Keratinocyte (primary cell): ENCODE data around the gene SIGMAR1. TPM values are rescaled to one million over a fixed set of nuclear protein-coding genes. Genes with fewer than 3 reads are reported as not detected.

Experiments used
- DNase-seq: peaks from one replicate; pipeline ENCODE4 v3.0.0-alpha.2; 2011; ENCODE audit warnings: low read depth, missing footprints, low spot score
- FAIRE-seq: peaks from 2 replicates; lab custom pipeline; 2011; peaks lifted over from hg19 to GRCh38; lab: Jason Lieb, UNC
- H2AFZ ChIP-seq: 2 replicates; pipeline ENCODE4 v1.6.0; 2012; ENCODE audit warnings: low read length, control low read depth, inconsistent platforms; ENCODE audit not compliant: control insufficient read depth
- H3K27ac ChIP-seq: 2 replicates; pipeline ENCODE4 v1.5.1; 2011; ENCODE audit warnings: low read length; ENCODE audit not compliant: control insufficient read depth, insufficient read depth
- H3K27me3 ChIP-seq: 3 replicates; pipeline ENCODE4 v1.6.0; 2011; ENCODE audit warnings: low read length; ENCODE audit not compliant: control insufficient read depth, insufficient read depth; ENCODE audit errors: extremely low read depth
- H3K36me3 ChIP-seq, 2 experiments: 2 replicates in 1 of 2; 3 replicates in 1 of 2; pipeline ENCODE4 v1.5.1; 2011; ENCODE audit warnings: low read length in 2 of 2, mild to moderate bottlenecking in 1 of 2; ENCODE audit not compliant: control insufficient read depth in 2 of 2, insufficient read depth in 2 of 2; ENCODE audit errors: extremely low read depth in 1 of 2
- H3K4me1 ChIP-seq: 3 replicates; pipeline ENCODE4 v1.5.1; 2011; ENCODE audit warnings: low read length; ENCODE audit not compliant: control insufficient read depth, insufficient read depth; ENCODE audit errors: extremely low read depth
- H3K4me2 ChIP-seq: 3 replicates; pipeline ENCODE4 v1.6.0; 2011; ENCODE audit warnings: low read depth, low read length; ENCODE audit not compliant: control insufficient read depth, insufficient read depth; ENCODE audit errors: extremely low read depth
- H3K4me3 ChIP-seq, 3 experiments: fragments of 200-600 bp in 1 of 3; sonication (generic) in 1 of 3; 2 replicates in 2 of 3; 3 replicates in 1 of 3; pipeline ENCODE4 v1.5.1; 2011 to 2016; ENCODE audit warnings: low read length in 3 of 3, mild to moderate bottlenecking in 3 of 3, control low read depth in 2 of 3, inconsistent platforms in 1 of 3, low read depth in 1 of 3, mixed read lengths in 1 of 3, mixed run types in 1 of 3, moderate library complexity in 1 of 3; ENCODE audit not compliant: control insufficient read depth in 2 of 3, insufficient read depth in 2 of 3; ENCODE audit errors: extremely low read depth in 1 of 3
- H3K79me2 ChIP-seq: 2 replicates; pipeline ENCODE4 v1.6.0; 2012; ENCODE audit warnings: low read length; ENCODE audit not compliant: control insufficient read depth, insufficient read depth
- H3K9ac ChIP-seq: 3 replicates; pipeline ENCODE4 v1.6.0; 2011; ENCODE audit warnings: low read length; ENCODE audit not compliant: control insufficient read depth, insufficient read depth; ENCODE audit errors: extremely low read depth
- H3K9me1 ChIP-seq: 3 replicates; pipeline ENCODE4 v1.6.0; 2011; ENCODE audit warnings: low read length; ENCODE audit not compliant: control insufficient read depth, insufficient read depth; ENCODE audit errors: extremely low read depth
- H3K9me3 ChIP-seq: 2 replicates; pipeline ENCODE4 v1.5.1; 2012; ENCODE audit warnings: low read depth, low read length; ENCODE audit not compliant: control insufficient read depth
- H4K20me1 ChIP-seq: 3 replicates; pipeline ENCODE4 v1.6.0; 2011; ENCODE audit warnings: low read length; ENCODE audit not compliant: control insufficient read depth, insufficient read depth; ENCODE audit errors: extremely low read depth
- EZH2 ChIP-seq: IDR thresholded peaks from one replicate; pipeline ENCODE4 v1.6.1; 2012; ENCODE audit warnings: inconsistent platforms, mild to moderate bottlenecking, low read length, moderate library complexity
- dilution Hi-C: fragments of 300-500 bp; cut with MboI; formaldehyde crosslinking; loops from one replicate; pipeline ENCODE4 v1.7.0; 2020; ENCODE audit warnings: low sequenced_read_pairs; ENCODE audit not compliant: extremely low pct_ligation_motif_present
- polyA plus RNA-seq, 5 experiments: library from polyadenylated mRNA; depleted of rRNA in 3 of 5; stranded (reverse) in 3 of 5; stranded (forward) in 1 of 5; unstranded in 1 of 5; fragments of >200 nt; gene quantifications; 1 replicate in 1 of 5; 2 replicates in 3 of 5; 3 replicates in 1 of 5; pipeline versions ENCODE4 v1.2.1 to v1.2.3, GENCODE V29; 2011 to 2012; ENCODE audit warnings: missing spikeins in 2 of 5, low read depth in 1 of 5, low replicate concordance in 1 of 5
- TF ChIP-seq, protein P1 (sequence below), 3 experiments: IDR thresholded peaks in 1 of 3; conservative IDR thresholded peaks in 1 of 3; optimal IDR thresholded peaks in 1 of 3; 2 replicates in 2 of 3; 3 replicates in 1 of 3; pipeline versions ENCODE3 to v1.5.1; 2011; ENCODE audit warnings: low read length in 3 of 3, mild to moderate bottlenecking in 3 of 3, moderate library complexity in 2 of 3, control low read depth in 1 of 3, inconsistent platforms in 1 of 3; ENCODE audit not compliant: insufficient read depth in 2 of 3; ENCODE audit errors: extremely low read depth in 1 of 3

SIGMAR1 gene
- polyA plus RNA-seq, 1 donor (not counting 4 experiments of a cell fraction or from before 2014, with no cell fraction given) = 74.9 TPM

DNA sequence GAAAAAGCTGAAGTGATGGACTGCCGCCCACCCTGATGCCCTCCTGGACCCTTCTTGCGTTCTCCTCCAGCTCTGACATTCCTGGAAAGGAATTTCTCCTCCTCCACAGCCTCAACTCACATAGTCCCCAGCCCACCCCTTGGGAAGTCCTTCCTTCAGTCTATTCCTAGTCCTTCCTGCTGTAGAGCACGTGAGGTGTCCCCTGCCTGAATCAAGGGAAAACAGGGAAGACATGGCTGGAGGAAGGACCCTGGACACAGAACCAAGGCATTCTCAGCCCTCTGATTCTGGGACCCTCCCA is 12.5 kb downstream of the SIGMAR1 start:
- H3K9ac ChIP-seq = no peak overlapping the region
- no peaks in the 10 kb centered on the region for H3K79me2 ChIP-seq
- H3K4me2 ChIP-seq = no peak overlapping the region
- H3K4me3 ChIP-seq = no peak overlapping the region
- H3K36me3 ChIP-seq = no peaks in the 10 kb centered on the region
- TF ChIP-seq, protein P1, sequence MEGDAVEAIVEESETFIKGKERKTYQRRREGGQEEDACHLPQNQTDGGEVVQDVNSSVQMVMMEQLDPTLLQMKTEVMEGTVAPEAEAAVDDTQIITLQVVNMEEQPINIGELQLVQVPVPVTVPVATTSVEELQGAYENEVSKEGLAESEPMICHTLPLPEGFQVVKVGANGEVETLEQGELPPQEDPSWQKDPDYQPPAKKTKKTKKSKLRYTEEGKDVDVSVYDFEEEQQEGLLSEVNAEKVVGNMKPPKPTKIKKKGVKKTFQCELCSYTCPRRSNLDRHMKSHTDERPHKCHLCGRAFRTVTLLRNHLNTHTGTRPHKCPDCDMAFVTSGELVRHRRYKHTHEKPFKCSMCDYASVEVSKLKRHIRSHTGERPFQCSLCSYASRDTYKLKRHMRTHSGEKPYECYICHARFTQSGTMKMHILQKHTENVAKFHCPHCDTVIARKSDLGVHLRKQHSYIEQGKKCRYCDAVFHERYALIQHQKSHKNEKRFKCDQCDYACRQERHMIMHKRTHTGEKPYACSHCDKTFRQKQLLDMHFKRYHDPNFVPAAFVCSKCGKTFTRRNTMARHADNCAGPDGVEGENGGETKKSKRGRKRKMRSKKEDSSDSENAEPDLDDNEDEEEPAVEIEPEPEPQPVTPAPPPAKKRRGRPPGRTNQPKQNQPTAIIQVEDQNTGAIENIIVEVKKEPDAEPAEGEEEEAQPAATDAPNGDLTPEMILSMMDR (optimal IDR thresholded peaks at IDR 0.05 in 1 of 3, IDR thresholded peaks at IDR 0.05 in 1 of 3, conservative IDR thresholded peaks at IDR 0.05 in 1 of 3; ENCODE audit: extremely low read depth in 1 of 3, insufficient read depth in 2 of 3, low read length in 3 of 3) = no peak
- no peak for TF ChIP-seq EZH2
- H3K27ac ChIP-seq = no peak overlapping the region
- peaks cover 8% of the 10 kb centered on the region for H3K4me1 ChIP-seq
- no peaks in the 10 kb centered on the region for H3K9me3 ChIP-seq
- DNase-seq (no peak), FAIRE-seq (no peak)
- no peaks in the 10 kb centered on the region for H4K20me1 ChIP-seq
- H3K9me1 ChIP-seq = no peaks in the 10 kb centered on the region
- peaks cover 43% of the 10 kb centered on the region for H3K27me3 ChIP-seq
- no peak overlapping the region for H2AFZ ChIP-seq
- dilution Hi-C loops = no loop called here

DNA sequence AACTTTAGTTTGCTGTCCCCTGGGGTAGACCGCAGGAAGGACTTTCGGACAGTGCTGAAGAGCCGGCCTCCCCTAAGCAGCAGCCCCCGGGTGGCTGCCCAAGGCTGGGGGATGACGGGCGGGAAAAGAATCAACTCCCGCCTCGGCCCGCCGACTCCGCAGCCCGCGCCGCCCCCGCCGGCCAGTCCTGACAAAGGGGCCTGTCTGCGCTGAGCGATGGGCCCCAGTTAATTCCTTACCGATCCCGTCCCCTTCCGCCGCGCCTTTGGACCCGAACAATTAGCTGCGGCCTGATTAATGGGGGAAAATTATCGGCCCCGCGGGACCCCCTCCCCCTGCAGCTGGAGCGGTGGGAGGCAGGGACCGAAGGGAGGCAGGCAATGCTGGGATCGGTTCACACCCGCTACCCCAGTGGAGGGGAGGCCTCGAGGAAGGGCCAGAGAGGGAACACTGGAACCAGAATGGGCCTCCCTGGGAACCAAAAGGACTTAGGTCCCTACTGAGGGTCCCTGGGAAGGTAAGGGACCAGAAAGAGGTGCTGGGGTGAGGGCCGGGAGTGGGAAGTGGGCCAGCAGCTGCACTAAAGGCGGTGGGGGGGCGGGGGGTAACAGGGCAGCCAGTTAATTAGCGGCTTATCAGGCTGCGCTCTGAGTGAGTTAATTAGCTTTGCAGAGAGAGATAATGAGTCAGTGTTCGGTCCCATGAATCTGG is 13.0 kb downstream of the SIGMAR1 start:
- Histone ChIP-seq H3K9ac (no peak overlapping the region), H3K4me3 (no peak overlapping the region), H3K4me1 (peaks cover 9% of the 10 kb centered on the region), H3K9me3 (no peaks in the 10 kb centered on the region), H3K79me2 (peaks cover 2% of the 10 kb centered on the region), H3K27ac (no peak overlapping the region), H2AFZ (no peak overlapping the region), H3K36me3 (no peaks in the 10 kb centered on the region), H3K9me1 (no peaks in the 10 kb centered on the region), H3K27me3 (peaks cover 41% of the 10 kb centered on the region), H4K20me1 (no peaks in the 10 kb centered on the region), H3K4me2 (no peak overlapping the region)
- FAIRE-seq (no peak), DNase-seq (no peak)
- TF ChIP-seq, protein P1 (optimal IDR thresholded peaks at IDR 0.05 in 1 of 3, IDR thresholded peaks at IDR 0.05 in 1 of 3, conservative IDR thresholded peaks at IDR 0.05 in 1 of 3; ENCODE audit: extremely low read depth in 1 of 3, insufficient read depth in 2 of 3, low read length in 3 of 3) = no peak
- no peak for TF ChIP-seq EZH2
- dilution Hi-C loops = no loop called here
